ENCODE results near the gene LGR5.

GRCh38 chr12:71524626-71525025, 85.0 kb downstream of the LGR5 start:
- TF ChIP-seq CTCF (IDR thresholded peaks at IDR 0.05) (no peak), POLR2A (IDR thresholded peaks at IDR 0.05) (no peak)

All from Peyer's patch (tissue), 4 donors.